Fibroblast of lung (primary cell): ENCODE data around the gene SCYGR6. TPM values are rescaled to one million over a fixed set of nuclear protein-coding genes. Genes with fewer than 3 reads are reported as not detected.

Experiments
- DNase-seq, 2 donors: peaks; one replicate each; pipeline versions ENCODE4 v3.0.0 to v3.0.0-alpha.2; 2010; ENCODE audit warnings: low read depth in 2 of 2
- H2AFZ ChIP-seq: 2 replicates; pipeline ENCODE4 v1.5.1; 2012; ENCODE audit warnings: low read length, control low read depth, inconsistent platforms
- H3K27ac ChIP-seq: 2 replicates; pipeline ENCODE4 v1.5.1; 2011; ENCODE audit warnings: low read length, control low read depth; ENCODE audit not compliant: insufficient read depth
- H3K27me3 ChIP-seq: 2 replicates; pipeline ENCODE4 v1.5.1; 2011; ENCODE audit warnings: mild to moderate bottlenecking, low read length; ENCODE audit not compliant: control insufficient read depth, insufficient read depth
- H3K36me3 ChIP-seq: 2 replicates; pipeline ENCODE4 v1.5.1; 2011; ENCODE audit warnings: low read length; ENCODE audit not compliant: control insufficient read depth, insufficient read depth
- H3K4me1 ChIP-seq: 2 replicates; pipeline ENCODE4 v1.5.1; 2011; ENCODE audit warnings: low read length; ENCODE audit not compliant: control insufficient read depth, insufficient read depth; ENCODE audit errors: extremely low read depth
- H3K4me2 ChIP-seq: 2 replicates; pipeline ENCODE4 v1.5.1; 2011; ENCODE audit warnings: low read length, control low read depth; ENCODE audit not compliant: insufficient read depth; ENCODE audit errors: extremely low read depth
- H3K4me3 ChIP-seq, 4 experiments: fragments of 200-600 bp in 1 of 4; sonication (generic) in 1 of 4; replicated peaks in 1 of 4; 2 replicates each; pipeline ENCODE4 v1.5.1; 2011 to 2016; ENCODE audit warnings: low read length in 4 of 4, low read depth in 3 of 4, mild to moderate bottlenecking in 3 of 4, control low read depth in 2 of 4, inconsistent platforms in 1 of 4, mixed read lengths in 1 of 4; ENCODE audit not compliant: insufficient read depth in 1 of 4; ENCODE audit errors: control extremely low read depth in 1 of 4
- H3K79me2 ChIP-seq: 2 replicates; pipeline ENCODE4 v1.5.1; 2012; ENCODE audit warnings: mild to moderate bottlenecking, low read length, inconsistent platforms; ENCODE audit not compliant: control insufficient read depth, insufficient read depth
- H3K9ac ChIP-seq: 2 replicates; pipeline ENCODE4 v1.5.1; 2011; ENCODE audit warnings: mild to moderate bottlenecking, low read length, control low read depth; ENCODE audit not compliant: insufficient read depth
- H3K9me3 ChIP-seq: 2 replicates; pipeline ENCODE4 v1.5.1; 2012; ENCODE audit warnings: low read depth, low read length; ENCODE audit not compliant: control insufficient read depth, insufficient read depth
- H4K20me1 ChIP-seq: 2 replicates; pipeline ENCODE4 v1.5.1; 2011; ENCODE audit warnings: low read length; ENCODE audit not compliant: control insufficient read depth, insufficient read depth; ENCODE audit errors: extremely low read depth
- CTCF ChIP-seq, 2 donors: IDR thresholded peaks in 1 of 2; conservative IDR thresholded peaks in 1 of 2; 1 replicate in 1 of 2; 2 replicates in 1 of 2; pipeline ENCODE4 v1.5.1; 2011 to 2012; ENCODE audit warnings: low read length in 2 of 2, control low read depth in 1 of 2, inconsistent platforms in 1 of 2, low read depth in 1 of 2, mild to moderate bottlenecking in 1 of 2
- EZH2 ChIP-seq: IDR thresholded peaks from 2 replicates; pipeline ENCODE4 v1.5.1; 2012; ENCODE audit warnings: low read length, control low read depth, mild to moderate bottlenecking; ENCODE audit errors: missing control alignments
- polyA plus RNA-seq, 2 donors: library from polyadenylated mRNA; depleted of rRNA in 1 of 2; stranded (reverse) in 1 of 2; unstranded in 1 of 2; fragments of >200 nt; gene quantifications; 2 replicates each; pipeline ENCODE4 v1.2.1, GENCODE V29; 2011 to 2012; ENCODE audit warnings: missing spikeins in 1 of 2
- total RNA-seq: library from RNA; depleted of rRNA; stranded (reverse); fragments of >200 nt; gene quantifications from 2 replicates; pipeline ENCODE4 v1.2.1, GENCODE V29; 2014

Gene SCYGR6
- total and polyA plus RNA-seq, 2 donors (not counting 1 experiment from before 2014, with no cell fraction given): not detected

GRCh38 chr2:227772197-227772661 is 47.7 kb upstream of the SCYGR6 start:
- Histone ChIP-seq H3K4me3 (no peak overlapping the region), H3K27me3 (no peaks in the 10 kb centered on the region), H3K9ac (no peak overlapping the region), H3K79me2 (no peaks in the 10 kb centered on the region), H3K36me3 (no peaks in the 10 kb centered on the region), H3K9me3 (no peaks in the 10 kb centered on the region), H3K4me2 (no peak overlapping the region), H2AFZ (no peak overlapping the region), H3K4me1 (no peaks in the 10 kb centered on the region), H4K20me1 (no peaks in the 10 kb centered on the region), H3K27ac (no peak overlapping the region)
- no peak for TF ChIP-seq EZH2
- no peak for TF ChIP-seq CTCF (conservative IDR thresholded peaks at IDR 0.05 in 1 of 2, IDR thresholded peaks at IDR 0.05 in 1 of 2; ENCODE audit: low read depth in 1 of 2, low read length in 2 of 2)
- DNase-seq: no peak

DNA sequence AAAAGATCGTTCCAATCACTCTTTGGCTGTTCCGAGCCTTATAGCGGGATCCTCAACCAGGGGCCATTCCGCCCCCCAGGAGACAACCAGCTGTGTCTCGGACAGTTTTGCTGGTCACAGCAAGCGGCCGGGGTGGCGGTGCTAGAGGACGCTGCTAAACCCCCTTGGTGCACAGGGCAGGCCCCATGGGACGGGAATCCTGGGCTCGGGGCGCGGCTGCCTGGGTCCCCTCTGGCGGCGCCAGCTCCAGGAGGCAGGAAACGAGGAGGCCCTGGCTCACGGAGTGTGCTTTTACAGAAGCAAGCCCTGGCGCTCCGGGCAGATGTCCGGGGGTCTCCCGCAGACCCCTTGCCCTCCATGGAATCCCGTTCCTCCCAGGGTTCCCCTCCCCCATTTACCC is 43.3 kb upstream of the SCYGR6 start:
- Histone ChIP-seq H3K4me1 (no peaks in the 10 kb centered on the region), H3K79me2 (no peaks in the 10 kb centered on the region), H3K9ac (no peak overlapping the region), H3K9me3 (no peaks in the 10 kb centered on the region), H3K27me3 (no peaks in the 10 kb centered on the region), H3K27ac (no peak overlapping the region), H2AFZ (no peak overlapping the region), H3K36me3 (no peaks in the 10 kb centered on the region), H4K20me1 (no peaks in the 10 kb centered on the region), H3K4me3 (no peak overlapping the region), H3K4me2 (no peak overlapping the region)
- no peak for DNase-seq
- TF ChIP-seq EZH2 (no peak), CTCF (conservative IDR thresholded peaks at IDR 0.05 in 1 of 2, IDR thresholded peaks at IDR 0.05 in 1 of 2; ENCODE audit: low read depth in 1 of 2, low read length in 2 of 2) (no peak)

GRCh38 chr2:227766373-227766883 is 41.9 kb upstream of the SCYGR6 start:
- Histone ChIP-seq H3K4me1 (no peaks in the 10 kb centered on the region), H3K36me3 (no peaks in the 10 kb centered on the region), H4K20me1 (no peaks in the 10 kb centered on the region), H3K4me3 (no peak overlapping the region), H3K79me2 (no peaks in the 10 kb centered on the region), H3K9ac (no peak overlapping the region), H3K4me2 (peak overlapping the region; percentile 16), H3K9me3 (no peaks in the 10 kb centered on the region), H2AFZ (no peak overlapping the region), H3K27ac (no peak overlapping the region), H3K27me3 (no peaks in the 10 kb centered on the region)
- DNase-seq: peak; percentile 65 to 75
- peak; percentile 80 to 85 for TF ChIP-seq CTCF (conservative IDR thresholded peaks at IDR 0.05 in 1 of 2, IDR thresholded peaks at IDR 0.05 in 1 of 2; ENCODE audit: low read depth in 1 of 2, low read length in 2 of 2)
- no peak for TF ChIP-seq EZH2
